GM23338 (cell line): ENCODE results near the gene HSPA9.

Source experiments
- CREB1 ChIP-seq: fragments of 250-450 bp; sonication (Bioruptor Pico); IDR thresholded peaks from 2 replicates; pipeline ENCODE4 v1.5.0; 2020; ENCODE audit warnings: low read depth, mild to moderate bottlenecking, moderate library complexity
- CTCF ChIP-seq, 2 experiments: fragments of 200-600 bp in 1 of 2; sonication (generic) in 1 of 2; conservative IDR thresholded peaks; 2 replicates each; pipeline versions ENCODE4 v1.5.1 to v1.6.1; 2016 to 2017; ENCODE audit warnings: antibody characterized with exemption in 2 of 2, low read depth in 2 of 2, mild to moderate bottlenecking in 2 of 2, moderate library complexity in 1 of 2
- ETS1 ChIP-seq: IDR thresholded peaks from 2 replicates; pipeline ENCODE4 v1.6.1; 2016; ENCODE audit warnings: antibody characterized with exemption
- EZH2 ChIP-seq: fragments of 200-600 bp; sonication (generic); IDR thresholded peaks from one replicate; pipeline ENCODE4 v1.8.0; 2017; ENCODE audit warnings: antibody characterized with exemption, mild to moderate bottlenecking, low read depth; ENCODE audit not compliant: unreplicated experiment
- EZH2phosphoT487 ChIP-seq: fragments of 200-600 bp; sonication (generic); IDR thresholded peaks from one replicate; pipeline ENCODE4 v1.8.1; 2018; ENCODE audit warnings: antibody characterized with exemption; ENCODE audit not compliant: unreplicated experiment
- JUNB ChIP-seq: IDR thresholded peaks from one replicate; pipeline ENCODE4 v1.6.1; 2016; ENCODE audit warnings: antibody characterized with exemption; ENCODE audit not compliant: unreplicated experiment
- POLR2AphosphoS5 ChIP-seq: IDR thresholded peaks from 2 replicates; pipeline ENCODE4 v1.6.1; 2016; ENCODE audit warnings: antibody characterized with exemption, low read depth
- ZNF114 ChIP-seq: fragments of 250-450 bp; sonication (Bioruptor Pico); IDR thresholded peaks from 2 replicates; pipeline ENCODE4 v1.5.0; 2020; ENCODE audit warnings: mild to moderate bottlenecking, moderate library complexity

DNA sequence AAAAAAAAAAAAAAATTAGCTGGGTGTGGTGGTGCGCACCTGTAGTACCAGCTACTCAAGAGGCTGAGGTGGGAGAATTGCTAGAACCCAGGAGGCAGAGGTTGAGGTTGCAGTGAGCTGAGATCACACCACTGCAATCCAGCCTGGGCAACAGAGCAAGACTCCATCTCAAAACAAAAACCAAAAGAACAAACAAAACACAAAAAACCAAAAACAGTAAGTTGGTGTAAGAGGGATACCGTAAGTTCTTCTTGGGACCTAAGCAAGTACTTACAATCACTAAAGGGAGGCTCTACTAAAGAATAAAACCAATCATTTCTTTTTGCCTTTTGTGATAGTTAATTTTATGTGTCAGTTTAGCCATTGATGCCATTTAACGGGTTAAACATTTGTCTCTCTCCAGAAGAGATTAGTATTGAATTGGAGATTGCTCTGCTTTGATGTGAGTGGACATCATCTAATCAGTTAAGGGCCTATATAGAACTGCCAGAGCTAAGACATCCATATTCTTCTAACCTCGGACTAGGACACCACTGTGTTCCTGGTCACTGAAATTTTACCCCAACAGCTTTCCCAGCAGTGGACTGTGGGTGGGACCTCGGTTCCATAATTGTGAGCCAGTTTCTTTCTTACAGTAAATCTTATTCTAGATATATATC, 21.6 kb downstream of the HSPA9 start:
- no peak for TF ChIP-seq CTCF (conservative IDR thresholded peaks at IDR 0.05; ENCODE audit: low read depth in 2 of 2)
- no peak for TF ChIP-seq EZH2
- no peak for TF ChIP-seq ETS1
- no peak for TF ChIP-seq CREB1 (CRISPR knock-in tag)
- TF ChIP-seq ZNF114 (CRISPR knock-in tag), result no peak
- TF ChIP-seq JUNB, result no peak
- peak; percentile 38 for TF ChIP-seq POLR2AphosphoS5
- no peak for TF ChIP-seq EZH2phosphoT487
